NCI-H2171 (cell line): Measurements from ENCODE around the gene KANK2.

Source experiments
- DNase-seq: peaks from one replicate; lab custom pipeline; 2025; lab: John Stamatoyannopoulos, UW

The KANK2 gene

GRCh38 chr19:11197291-11198174 is at the start of gene KANK2:
KANK2 (minus strand) TSS chr19:11197545; CDS start chr19:11194511, 3,034 bp downstream.
- DNase-seq, result peak; percentile 72

- DNase-seq, result no peak
These were observed 49.6 kb upstream of the KANK2 start for GRCh38 chr19:11246941-11247340.

- no peak for DNase-seq
These were observed 47.7 kb upstream of the KANK2 start for GRCh38 chr19:11244846-11245589.

- no peak for DNase-seq
These were observed 46.4 kb upstream of the KANK2 start for GRCh38 chr19:11243798-11244169.

GRCh38 chr19:11242864-11243797 is 45.8 kb upstream of the KANK2 start:
- DNase-seq, result no peak

GRCh38 chr19:11242025-11242424 is 44.7 kb upstream of the KANK2 start:
- DNase-seq, result no peak

GRCh38 chr19:11240008-11240444 is 42.7 kb upstream of the KANK2 start:
- no peak for DNase-seq

- DNase-seq, result no peak
These were observed 42.1 kb upstream of the KANK2 start, which contains the start of gene ANGPTL8 for GRCh38 chr19:11239377-11240000. ANGPTL8 (plus strand) TSS chr19:11239619; CDS start chr19:11239638, 19 bp downstream.

- no peak for DNase-seq
These were observed 41.5 kb upstream of the KANK2 start for GRCh38 chr19:11238781-11239376.

GRCh38 chr19:11238041-11238440 is 40.7 kb upstream of the KANK2 start:
- DNase-seq, result no peak

- DNase-seq, result no peak
These were observed 40.0 kb upstream of the KANK2 start for GRCh38 chr19:11237321-11237720.

GRCh38 chr19:11236324-11237301 is 39.3 kb upstream of the KANK2 start:
- no peak for DNase-seq

GRCh38 chr19:11234486-11235075 is 37.2 kb upstream of the KANK2 start:
- no peak for DNase-seq

GRCh38 chr19:11233073-11233472 is 35.7 kb upstream of the KANK2 start:
- DNase-seq, result no peak

- DNase-seq, result no peak
These were observed 35.2 kb upstream of the KANK2 start for GRCh38 chr19:11232555-11232954.

- no peak for DNase-seq
These were observed 33.5 kb upstream of the KANK2 start for GRCh38 chr19:11230621-11231386.

- DNase-seq, result no peak
These were observed 30.0 kb upstream of the KANK2 start for GRCh38 chr19:11227195-11227886.

- DNase-seq, result no peak
These were observed 29.4 kb upstream of the KANK2 start for GRCh38 chr19:11226716-11227166.
